Osteocyte (in vitro differentiated cells): Measurements from ENCODE around the gene THSD4. TPM values are rescaled to one million over a fixed set of nuclear protein-coding genes. Genes with fewer than 3 reads are reported as not detected.

Experiments used
- DNase-seq: peaks from one replicate; pipeline ENCODE4 v3.0.0; 2021; ENCODE audit warnings: mixed read lengths; ENCODE audit not compliant: unreplicated experiment; ENCODE audit errors: extremely low spot score
- H3K27ac Mint-ChIP-seq: one replicate; pipeline ENCODE4 v1.8.0; 2021; ENCODE audit warnings: mild to moderate bottlenecking, mixed read lengths; ENCODE audit not compliant: unreplicated experiment
- H3K27me3 Mint-ChIP-seq: one replicate; pipeline ENCODE4 v1.8.0; 2021; ENCODE audit warnings: mixed read lengths; ENCODE audit not compliant: unreplicated experiment
- H3K36me3 Mint-ChIP-seq: one replicate; pipeline ENCODE4 v1.8.0; 2021; ENCODE audit warnings: mixed read lengths; ENCODE audit not compliant: unreplicated experiment
- H3K4me1 Mint-ChIP-seq: one replicate; pipeline ENCODE4 v1.8.0; 2021; ENCODE audit warnings: mixed read lengths; ENCODE audit not compliant: unreplicated experiment
- H3K4me3 Mint-ChIP-seq: one replicate; pipeline ENCODE4 v1.8.0; 2021; ENCODE audit warnings: mild to moderate bottlenecking, moderate library complexity, mixed read lengths; ENCODE audit not compliant: unreplicated experiment
- H3K9me3 Mint-ChIP-seq: one replicate; pipeline ENCODE4 v1.8.0; 2021; ENCODE audit warnings: mixed read lengths; ENCODE audit not compliant: unreplicated experiment
- total RNA-seq: library from RNA; stranded (reverse); gene quantifications from 2 replicates; pipeline ENCODE4 v1.2.1, GENCODE V29; 2021
- TF ChIP-seq, protein P1 (sequence below): fragments of 200-600 bp; sonication (generic); IDR thresholded peaks from 2 replicates; pipeline ENCODE4 v1.5.0; 2021; ENCODE audit warnings: antibody characterized with exemption, mild to moderate bottlenecking, moderate library complexity

Gene THSD4
- total RNA-seq, 1 donor from 2014 or later = 5.7 TPM

GRCh38 chr15:71379893-71380292 lies 264.6 kb downstream of the THSD4 start:
- no peak for DNase-seq
- no peaks in the 10 kb centered on the region for H3K27me3 Mint-ChIP-seq
- H3K4me3 Mint-ChIP-seq = no peak overlapping the region
- H3K9me3 Mint-ChIP-seq = no peaks in the 10 kb centered on the region
- no peaks in the 10 kb centered on the region for H3K4me1 Mint-ChIP-seq
- no peaks in the 10 kb centered on the region for H3K36me3 Mint-ChIP-seq
- no peak overlapping the region for H3K27ac Mint-ChIP-seq
- TF ChIP-seq, protein P1, sequence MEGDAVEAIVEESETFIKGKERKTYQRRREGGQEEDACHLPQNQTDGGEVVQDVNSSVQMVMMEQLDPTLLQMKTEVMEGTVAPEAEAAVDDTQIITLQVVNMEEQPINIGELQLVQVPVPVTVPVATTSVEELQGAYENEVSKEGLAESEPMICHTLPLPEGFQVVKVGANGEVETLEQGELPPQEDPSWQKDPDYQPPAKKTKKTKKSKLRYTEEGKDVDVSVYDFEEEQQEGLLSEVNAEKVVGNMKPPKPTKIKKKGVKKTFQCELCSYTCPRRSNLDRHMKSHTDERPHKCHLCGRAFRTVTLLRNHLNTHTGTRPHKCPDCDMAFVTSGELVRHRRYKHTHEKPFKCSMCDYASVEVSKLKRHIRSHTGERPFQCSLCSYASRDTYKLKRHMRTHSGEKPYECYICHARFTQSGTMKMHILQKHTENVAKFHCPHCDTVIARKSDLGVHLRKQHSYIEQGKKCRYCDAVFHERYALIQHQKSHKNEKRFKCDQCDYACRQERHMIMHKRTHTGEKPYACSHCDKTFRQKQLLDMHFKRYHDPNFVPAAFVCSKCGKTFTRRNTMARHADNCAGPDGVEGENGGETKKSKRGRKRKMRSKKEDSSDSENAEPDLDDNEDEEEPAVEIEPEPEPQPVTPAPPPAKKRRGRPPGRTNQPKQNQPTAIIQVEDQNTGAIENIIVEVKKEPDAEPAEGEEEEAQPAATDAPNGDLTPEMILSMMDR = no peak

DNA sequence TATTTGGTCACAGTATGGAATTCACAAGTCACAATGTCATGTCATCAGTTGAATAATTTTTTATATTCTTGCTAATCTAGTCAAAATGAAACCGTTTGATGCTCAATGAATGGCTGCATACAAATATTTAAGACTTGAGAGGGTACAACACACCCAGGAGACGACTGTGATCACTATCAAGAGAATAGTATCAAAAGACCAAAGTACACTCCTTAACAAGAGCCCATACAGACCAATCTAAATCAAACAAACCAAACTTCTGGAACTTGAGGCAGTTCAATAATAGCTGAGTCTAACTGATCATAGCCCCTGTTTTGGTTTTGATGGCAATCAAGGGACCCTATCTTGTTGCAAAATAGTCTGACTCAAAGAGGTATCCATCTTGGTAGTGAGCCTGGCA lies 265.1 kb downstream of the THSD4 start:
- Mint-ChIP-seq H3K36me3 (no peaks in the 10 kb centered on the region), H3K9me3 (no peaks in the 10 kb centered on the region), H3K4me3 (no peak overlapping the region), H3K27me3 (no peaks in the 10 kb centered on the region), H3K4me1 (no peaks in the 10 kb centered on the region), H3K27ac (no peak overlapping the region)
- TF ChIP-seq, protein P1 = no peak
- DNase-seq = no peak

- Mint-ChIP-seq H3K36me3 (no peaks in the 10 kb centered on the region), H3K9me3 (peaks cover 6% of the 10 kb centered on the region), H3K27me3 (peaks cover 17% of the 10 kb centered on the region), H3K4me1 (peaks cover 2% of the 10 kb centered on the region), H3K4me3 (no peak overlapping the region), H3K27ac (no peak overlapping the region)
- no peak for DNase-seq
- TF ChIP-seq, protein P1 = no peak
These were observed 269.2 kb downstream of the THSD4 start for GRCh38 chr15:71384501-71384900.

DNA sequence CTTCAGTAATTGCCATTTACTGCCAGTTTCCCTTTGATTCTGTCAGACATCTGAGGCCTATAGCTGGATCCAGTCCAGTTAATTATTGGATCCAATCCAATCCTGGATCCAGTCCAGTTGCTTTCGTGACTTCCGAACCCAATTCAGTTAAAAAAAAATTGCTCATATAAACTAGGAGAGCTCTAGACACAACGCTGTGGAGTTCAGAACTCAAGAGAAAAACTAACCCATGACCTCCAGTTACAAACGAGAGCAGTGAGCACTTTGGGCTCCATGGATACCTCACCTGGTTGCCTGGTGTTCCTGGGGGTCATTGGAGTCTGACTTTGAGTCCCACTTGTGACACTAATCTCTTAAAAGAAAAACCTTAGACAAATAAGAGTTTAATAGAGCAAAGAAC lies 269.8 kb downstream of the THSD4 start:
- peaks cover 17% of the 10 kb centered on the region for H3K27me3 Mint-ChIP-seq
- H3K4me3 Mint-ChIP-seq = no peak overlapping the region
- TF ChIP-seq, protein P1 = no peak
- no peaks in the 10 kb centered on the region for H3K36me3 Mint-ChIP-seq
- H3K27ac Mint-ChIP-seq = no peak overlapping the region
- no peak for DNase-seq
- H3K4me1 Mint-ChIP-seq = peaks cover 2% of the 10 kb centered on the region
- H3K9me3 Mint-ChIP-seq = peaks cover 6% of the 10 kb centered on the region

- Mint-ChIP-seq H3K36me3 (no peaks in the 10 kb centered on the region), H3K27me3 (peaks cover 17% of the 10 kb centered on the region), H3K4me1 (peaks cover 2% of the 10 kb centered on the region), H3K27ac (no peak overlapping the region), H3K9me3 (peaks cover 6% of the 10 kb centered on the region), H3K4me3 (no peak overlapping the region)
- no peak for DNase-seq
- TF ChIP-seq, protein P1 = no peak
These were observed 270.2 kb downstream of the THSD4 start for GRCh38 chr15:71385457-71385856.
